ENCODE results near the gene PLCD4. TPM values are rescaled to one million over a fixed set of nuclear protein-coding genes. Genes with fewer than 3 reads are reported as not detected.

The PLCD4 gene
- total and polyA plus RNA-seq, 9 donors: 0.21 to 1.5 (median 0.88) TPM

DNA sequence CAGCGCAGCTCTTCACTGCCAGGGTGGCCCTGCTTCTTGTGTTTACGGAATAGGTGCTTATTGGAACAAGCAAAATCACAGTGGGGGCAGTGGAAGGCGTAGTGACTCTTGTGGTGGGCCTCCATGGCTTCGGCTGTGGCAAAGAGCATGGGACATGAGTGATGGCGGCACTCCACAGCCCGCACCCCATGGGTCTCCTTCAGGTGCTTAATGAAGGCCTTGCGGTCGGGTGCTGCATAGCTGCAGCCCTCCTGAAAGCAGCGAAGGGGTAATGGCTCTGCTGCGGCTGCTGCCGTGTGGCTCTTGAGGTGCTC, 41.0 kb downstream of the PLCD4 start:
- WGBS, 3 donors: 90 to 92% (median 92%) methylated on average over 11 of the region's 11 CpGs

DNA sequence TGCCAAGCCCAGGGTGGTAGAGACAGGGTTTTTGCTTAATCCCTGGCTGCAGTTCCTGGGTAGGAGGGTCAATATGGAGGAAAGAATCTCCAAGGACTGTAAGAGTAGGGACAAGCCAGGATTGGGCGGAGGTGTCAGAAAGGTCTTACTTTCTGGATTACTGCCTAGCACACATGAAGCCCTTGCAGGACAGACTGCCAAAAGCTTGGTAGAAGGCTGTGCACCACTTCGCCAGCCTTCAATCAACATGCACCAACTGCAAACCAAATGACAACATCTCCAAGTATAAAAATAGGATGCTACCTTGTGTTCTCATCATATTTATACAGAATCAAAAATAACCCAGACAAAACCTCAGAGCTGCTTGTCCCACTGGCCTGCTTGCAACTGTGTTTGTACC, 48.1 kb downstream of the PLCD4 start:
- Histone ChIP-seq H3K4me1 (ENCODE audit: insufficient read depth) (peaks cover 7% of the 10 kb centered on the region), H3K36me3 (no peaks in the 10 kb centered on the region), H3K27ac (no peak overlapping the region), H3K9me3 (no peaks in the 10 kb centered on the region), H3K27me3 (no peaks in the 10 kb centered on the region), H3K4me3 (no peak overlapping the region)
- 88 to 93% (median 92%) methylated on average over 2 of the region's 2 CpGs for WGBS, 3 donors
- TF ChIP-seq POLR2A (IDR thresholded peaks at IDR 0.05) (no peak), EP300 (IDR thresholded peaks at IDR 0.05) (no peak)
- TF ChIP-seq, protein P1, sequence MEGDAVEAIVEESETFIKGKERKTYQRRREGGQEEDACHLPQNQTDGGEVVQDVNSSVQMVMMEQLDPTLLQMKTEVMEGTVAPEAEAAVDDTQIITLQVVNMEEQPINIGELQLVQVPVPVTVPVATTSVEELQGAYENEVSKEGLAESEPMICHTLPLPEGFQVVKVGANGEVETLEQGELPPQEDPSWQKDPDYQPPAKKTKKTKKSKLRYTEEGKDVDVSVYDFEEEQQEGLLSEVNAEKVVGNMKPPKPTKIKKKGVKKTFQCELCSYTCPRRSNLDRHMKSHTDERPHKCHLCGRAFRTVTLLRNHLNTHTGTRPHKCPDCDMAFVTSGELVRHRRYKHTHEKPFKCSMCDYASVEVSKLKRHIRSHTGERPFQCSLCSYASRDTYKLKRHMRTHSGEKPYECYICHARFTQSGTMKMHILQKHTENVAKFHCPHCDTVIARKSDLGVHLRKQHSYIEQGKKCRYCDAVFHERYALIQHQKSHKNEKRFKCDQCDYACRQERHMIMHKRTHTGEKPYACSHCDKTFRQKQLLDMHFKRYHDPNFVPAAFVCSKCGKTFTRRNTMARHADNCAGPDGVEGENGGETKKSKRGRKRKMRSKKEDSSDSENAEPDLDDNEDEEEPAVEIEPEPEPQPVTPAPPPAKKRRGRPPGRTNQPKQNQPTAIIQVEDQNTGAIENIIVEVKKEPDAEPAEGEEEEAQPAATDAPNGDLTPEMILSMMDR (IDR thresholded peaks at IDR 0.05): no peak
- no peak for DNase-seq
- intact Hi-C loops (cut with DNase I): loop anchor here in 1 of 4 donors (10.0 kb wide), 2 partner anchors 251 to 381 kb away; partner anchors contain the start of genes AAMP and PNKD

More for the DNA sequence above, 41.0 kb downstream of the PLCD4 start:
- TF ChIP-seq, protein P1 (IDR thresholded peaks at IDR 0.05): no peak
- TF ChIP-seq EP300 (IDR thresholded peaks at IDR 0.05) (no peak), POLR2A (IDR thresholded peaks at IDR 0.05) (no peak)
- Histone ChIP-seq H3K9me3 (no peaks in the 10 kb centered on the region), H3K4me1 (ENCODE audit: insufficient read depth) (no peaks in the 10 kb centered on the region), H3K27ac (no peak overlapping the region), H3K4me3 (no peak overlapping the region), H3K27me3 (no peaks in the 10 kb centered on the region), H3K36me3 (no peaks in the 10 kb centered on the region)
- no peak for DNase-seq
- intact Hi-C loops (cut with DNase I): no loop called here

DNA sequence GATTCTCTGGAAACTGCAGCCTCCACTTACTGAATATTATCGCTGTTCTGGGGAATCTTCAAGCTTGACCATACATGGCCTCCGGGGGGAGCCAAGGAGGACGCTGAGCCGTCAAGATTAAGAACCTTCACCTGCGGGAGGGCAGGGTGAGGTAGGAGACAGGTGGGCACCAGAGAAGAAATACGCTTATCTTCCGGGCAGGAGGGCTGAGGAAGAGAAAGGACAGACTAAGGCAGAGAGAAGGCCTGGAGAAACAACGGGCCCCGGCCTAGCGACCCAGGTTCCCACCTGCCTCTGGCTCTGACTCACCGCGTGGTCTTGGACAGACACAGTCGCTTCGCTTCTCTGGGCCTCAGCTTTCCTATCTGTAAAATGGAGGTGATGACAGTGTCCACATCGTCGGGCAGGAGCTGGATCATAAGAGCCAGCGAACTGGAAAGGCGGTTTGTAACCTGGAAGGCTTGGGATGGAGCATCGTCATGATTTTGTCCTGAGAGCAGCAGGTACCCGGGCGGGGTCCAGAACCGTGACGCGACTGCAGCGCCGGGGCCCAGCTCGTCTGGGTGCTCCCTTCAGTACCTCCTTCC, 51.1 kb downstream of the PLCD4 start:
- TF ChIP-seq, protein P1 (IDR thresholded peaks at IDR 0.05): no peak
- TF ChIP-seq EP300 (IDR thresholded peaks at IDR 0.05): no peak
- TF ChIP-seq POLR2A (IDR thresholded peaks at IDR 0.05): no peak
- Histone ChIP-seq H3K4me3 (peak overlapping the region; percentile 97), H3K27me3 (no peaks in the 10 kb centered on the region), H3K9me3 (no peaks in the 10 kb centered on the region), H3K36me3 (no peaks in the 10 kb centered on the region), H3K4me1 (ENCODE audit: insufficient read depth) (peaks cover 7% of the 10 kb centered on the region), H3K27ac (no peak overlapping the region)
- WGBS, 3 donors: 1 to 2% (median 1%) methylated on average over 27 of the region's 27 CpGs
- no peak for DNase-seq
- intact Hi-C loops (cut with DNase I): loop anchor here in 1 of 4 donors (10.0 kb wide), 2 partner anchors 254 to 384 kb away; partner anchors contain the start of genes AAMP and PNKD

DNA sequence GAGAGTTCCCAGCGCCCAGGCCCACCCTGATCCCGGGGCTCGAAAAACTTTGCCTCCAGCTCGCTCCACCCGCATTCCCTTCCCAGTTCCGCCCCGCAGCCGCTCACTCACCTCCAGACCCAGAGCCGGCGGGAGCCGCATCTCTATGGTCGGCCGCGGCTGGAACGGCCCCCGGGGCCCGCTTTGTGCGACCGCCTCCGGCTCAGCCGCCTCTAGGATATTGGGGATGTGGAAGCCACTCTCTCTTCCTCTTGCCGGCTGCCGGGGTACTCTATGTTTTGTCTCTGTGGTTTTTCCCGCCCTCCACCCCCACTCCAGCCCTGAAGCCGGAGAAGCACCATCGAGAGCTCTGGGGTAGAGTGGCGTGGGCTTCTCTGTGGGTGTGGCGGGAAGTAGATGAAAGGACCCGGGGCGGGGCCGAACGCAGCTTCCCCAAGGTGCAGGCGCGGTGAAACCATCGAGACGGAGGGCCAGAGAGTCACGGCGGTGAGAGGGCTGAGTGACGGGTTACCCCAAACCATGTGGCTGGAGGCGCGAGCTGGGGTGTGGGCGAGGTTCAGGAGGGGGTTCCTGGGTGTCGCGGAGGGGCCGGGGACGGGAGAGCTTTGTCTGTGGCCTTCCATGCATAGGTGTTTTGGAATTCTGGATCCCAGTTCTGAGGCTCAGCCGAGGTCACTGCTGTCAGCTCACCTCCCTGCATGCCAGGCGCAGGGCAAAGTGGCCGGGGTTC, 51.7 kb downstream of the PLCD4 start, which contains the start of the genes BCS1L and ZNF142:
BCS1L (plus strand) TSS at position 426 of the 730 bp plus-strand sequence. CDS start 1,305 bp downstream, outside the sequence.
ZNF142 (minus strand) TSS at position 366 of the 730 bp plus-strand sequence. CDS start 3,194 bp downstream, outside the sequence.
- TF ChIP-seq EP300 (IDR thresholded peaks at IDR 0.05): no peak
- TF ChIP-seq POLR2A (IDR thresholded peaks at IDR 0.05): no peak
- TF ChIP-seq, protein P1 (IDR thresholded peaks at IDR 0.05): no peak
- WGBS, 3 donors: 0 to 1% (median 1%) methylated on average over 49 of the region's 49 CpGs
- Histone ChIP-seq H3K4me1 (ENCODE audit: insufficient read depth) (peaks cover 7% of the 10 kb centered on the region), H3K27ac (no peak within 1 kb of the TSS), H3K9me3 (no peaks in the 10 kb centered on the region), H3K4me3 (peak within 1 kb of the TSS; percentile 97), H3K36me3 (no peaks in the 10 kb centered on the region), H3K27me3 (no peaks in the 10 kb centered on the region)
- intact Hi-C loops (cut with DNase I): loop anchor here in 1 of 4 donors (10.0 kb wide), 2 partner anchors 255 to 385 kb away; partner anchors contain the start of genes AAMP and PNKD
- DNase-seq: peak; percentile 82 to 91 (median 83)
